ENCODE results near the gene MEF2C.

GRCh38 chr5:88926774-88927173 lies 43.8 kb upstream of the MEF2C start:
- no peak for TF ChIP-seq CTCF (IDR thresholded peaks at IDR 0.05)
- no peak for TF ChIP-seq POLR2A (IDR thresholded peaks at IDR 0.05)
